AG04450 (cell line): ENCODE results near the gene TARBP1. TPM values are rescaled to one million over a fixed set of nuclear protein-coding genes. Genes with fewer than 3 reads are reported as not detected.
A peak's percentile ranks its signal among the peaks of the same experiment; 100 is the strongest.

ENCODE experiments used
- CTCF ChIA-PET: fragments of 300-600, 350-600 bp; formaldehyde crosslinking; extraction: SDS; loops from one replicate; lab custom pipeline; 2022; ENCODE audit warnings: antibody characterized with exemption, inconsistent platforms; lab: Charles Lee
- POLR2A ChIA-PET: fragments of 350-600 bp; formaldehyde crosslinking; extraction: SDS; loops from one replicate; lab custom pipeline; 2021; ENCODE audit warnings: antibody characterized with exemption, inconsistent platforms; lab: Yijun Ruan, JAX
- DNase-seq: peaks from one replicate; pipeline ENCODE4 v3.0.0-alpha.2; 2011; ENCODE audit warnings: low read depth, low spot score
- H3K27ac ChIP-seq: one replicate; pipeline ENCODE4 v1.5.1; 2012; ENCODE audit warnings: low read depth, low read length, control low read depth
- H3K27me3 ChIP-seq: one replicate; pipeline ENCODE4 v1.6.0; 2012; ENCODE audit warnings: low read length; ENCODE audit not compliant: control insufficient read depth, insufficient read depth
- H3K4me3 ChIP-seq: 2 replicates; pipeline ENCODE4 v1.5.1; 2011; ENCODE audit warnings: mild to moderate bottlenecking, low read depth, low read length, control low read depth
- H3K9me3 ChIP-seq: 2 replicates; pipeline ENCODE4 v1.5.1; 2012; ENCODE audit warnings: low read length; ENCODE audit not compliant: control insufficient read depth, insufficient read depth
- CTCF ChIP-seq: IDR thresholded peaks from 2 replicates; pipeline ENCODE4 v1.5.1; 2011; ENCODE audit warnings: low read depth, low read length, control low read depth, inconsistent platforms
- polyA plus RNA-seq: library from polyadenylated mRNA; depleted of rRNA; stranded (reverse); fragments of >200 nt; gene quantifications from 2 replicates; pipeline ENCODE4 v1.2.3, GENCODE V29; 2011

TARBP1 gene
- polyA plus RNA-seq, 1 experiment: 22.6 TPM

GRCh38 chr1:234502785-234503184, 23.8 kb upstream of the TARBP1 start:
- no peak overlapping the region for H3K27ac ChIP-seq
- no peaks in the 10 kb centered on the region for H3K27me3 ChIP-seq
- POLR2A ChIA-PET: no interaction called here
- CTCF ChIA-PET: no interaction called here
- DNase-seq: no peak
- no peak overlapping the region for H3K4me3 ChIP-seq
- no peaks in the 10 kb centered on the region for H3K9me3 ChIP-seq
- no peak for TF ChIP-seq CTCF

- peak overlapping the region; percentile 92 for H3K27ac ChIP-seq
- CTCF ChIA-PET: interaction anchor here (1.1 to 3.6 kb wide), 16 partner anchors 7 to 596 kb away, joined by 3 to 42 read pairs (median 6); partner anchors contain the start of gene IRF2BP2
- DNase-seq: no peak
- H3K9me3 ChIP-seq: no peaks in the 10 kb centered on the region
- H3K27me3 ChIP-seq: no peaks in the 10 kb centered on the region
- no peak for TF ChIP-seq CTCF
- POLR2A ChIA-PET: interaction anchor here (0.5 to 2.3 kb wide), 2 partner anchors 101 to 111 kb away, joined by 3 to 14 read pairs; partner anchors contain the start of gene IRF2BP2
- H3K4me3 ChIP-seq: no peak overlapping the region
These were observed 21.3 kb upstream of the TARBP1 start for GRCh38 chr1:234500269-234500668.

DNA sequence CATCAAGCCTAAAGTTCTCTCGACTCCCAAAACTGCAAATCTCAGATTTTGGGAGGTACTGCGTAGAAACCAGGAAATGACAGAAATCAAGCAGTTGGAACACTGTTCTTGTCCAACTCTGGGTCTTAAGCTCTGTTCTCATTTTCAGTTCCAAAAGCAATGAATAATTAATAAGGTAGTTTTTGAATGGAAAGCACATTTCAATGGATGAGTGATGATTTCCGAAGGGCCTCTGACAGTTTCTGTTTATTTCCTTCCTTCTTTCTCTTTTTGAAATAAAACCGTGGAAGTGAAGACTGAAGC, 20.9 kb upstream of the TARBP1 start:
- POLR2A ChIA-PET: interaction anchor here (1.0 to 2.3 kb wide), 6 partner anchors 33 to 512 kb away, joined by 3 to 14 read pairs (median 5); partner anchors contain the start of gene IRF2BP2
- no peak for TF ChIP-seq CTCF

GRCh38 chr1:234499119-234499942, 20.4 kb upstream of the TARBP1 start:
- Histone ChIP-seq H3K27me3 (no peaks in the 10 kb centered on the region), H3K27ac (peak overlapping the region; percentile 93), H3K9me3 (no peaks in the 10 kb centered on the region), H3K4me3 (peak overlapping the region; percentile 39)
- DNase-seq: peak; percentile 69
- TF ChIP-seq CTCF: peak; percentile 94
- ChIA-PET CTCF (interaction anchor here (0.5 to 3.6 kb wide), 56 partner anchors 8 to 623 kb away, joined by 3 to 42 read pairs (median 4); partner anchors contain the start of gene IRF2BP2), POLR2A (interaction anchor here (0.6 to 2.3 kb wide), 12 partner anchors 13 to 601 kb away, joined by 3 to 14 read pairs (median 4); partner anchors contain the start of gene IRF2BP2)

More for the DNA sequence above, 20.9 kb upstream of the TARBP1 start:
- Histone ChIP-seq H3K27me3 (no peaks in the 10 kb centered on the region), H3K4me3 (no peak overlapping the region), H3K27ac (peak overlapping the region; percentile 93), H3K9me3 (no peaks in the 10 kb centered on the region)
- CTCF ChIA-PET: interaction anchor here (0.6 to 3.6 kb wide), 48 partner anchors 8 to 609 kb away, joined by 3 to 42 read pairs (median 4); partner anchors contain the start of gene IRF2BP2
- DNase-seq: no peak
